GM10266 (cell line): ENCODE results near the gene GJA5.

Experiments
- DNase-seq: peaks from one replicate; pipeline ENCODE4 v3.0.0; 2012; ENCODE audit errors: extremely low spot score
- CTCF ChIP-seq: IDR thresholded peaks from 2 replicates; pipeline ENCODE4 v1.5.1; 2012; ENCODE audit warnings: mild to moderate bottlenecking, low read depth; ENCODE audit not compliant: control insufficient read depth, insufficient read depth; ENCODE audit errors: missing control alignments

Gene GJA5

GRCh38 chr1:147719711-147720225 is 40.6 kb downstream of the GJA5 start:
- no peak for DNase-seq
- TF ChIP-seq CTCF = no peak

- no peak for DNase-seq
- no peak for TF ChIP-seq CTCF
Observed at GRCh38 chr1:147719029-147719698, 41.2 kb downstream of the GJA5 start.

GRCh38 chr1:147717706-147718097 is 42.7 kb downstream of the GJA5 start:
- no peak for DNase-seq
- TF ChIP-seq CTCF = no peak

- no peak for DNase-seq
- no peak for TF ChIP-seq CTCF
Observed at GRCh38 chr1:147717051-147717705, 43.2 kb downstream of the GJA5 start.

GRCh38 chr1:147712605-147713004 is 47.8 kb downstream of the GJA5 start:
- no peak for TF ChIP-seq CTCF

More at GRCh38 chr1:147712605-147713004, 47.8 kb downstream of the GJA5 start:
- DNase-seq = no peak
